ENCODE measurements around the gene VAPA. TPM values are rescaled to one million over a fixed set of nuclear protein-coding genes. Genes with fewer than 3 reads are reported as not detected.
A peak's percentile ranks its signal among the peaks of the same experiment; 100 is the strongest.

Gene VAPA
- total and polyA plus RNA-seq, 9 of the 15 experiments (the other 6 are each of a cell fraction or from before 2014, with no cell fraction given) = 219 to 902 (median 526) TPM

GRCh38 chr18:9885170-9886004 lies 28.4 kb upstream of the VAPA start, which contains the start of gene TXNDC2:
TXNDC2 (plus strand) TSS chr18:9885973; CDS start chr18:9886681, 708 bp downstream.
- no peaks in the 10 kb centered on the region for H3K27me3 ChIP-seq (ENCODE audit: control insufficient read depth in 2 of 2, insufficient read depth in 2 of 2, low read length in 2 of 2)
- no peaks in the 10 kb centered on the region for H3K36me3 ChIP-seq (ENCODE audit: control insufficient read depth, insufficient read depth, low read length)
- POLR2A ChIA-PET = interaction anchor here (0.7 to 3.2 kb wide), 14 partner anchors 9 to 217 kb away, joined by 3 to 32 read pairs (median 4); partner anchors contain the start of gene VAPA
- DNase-seq (ENCODE audit: extremely low read depth in 1 of 4, low spot score in 3 of 4) = peak; percentile 74 to 97 (median 81)
- intact Hi-C loops (cut with micrococcal nuclease) = no loop called here
- no peaks in the 10 kb centered on the region for H4K20me1 ChIP-seq (replicated peaks; ENCODE audit: control insufficient read depth, insufficient read depth, low read length)
- H3K9me3 ChIP-seq (replicated peaks; ENCODE audit: control insufficient read depth, insufficient read depth, low read depth, low read length) = no peaks in the 10 kb centered on the region
- FAIRE-seq = peak; percentile 90
- no TSS peak for BruUV-seq (replicated peaks)
- H3K4me3 ChIP-seq = no peak within 1 kb of the TSS; the same call in 1 of the 2 replicates
- CTCF ChIA-PET (ENCODE audit: low intra/inter-chr PET ratio) = no interaction called here
- 4% methylated on average over 8 of the region's 8 CpGs for WGBS (ENCODE audit: insufficient coverage, low coverage, missing lambda C conversion rate)
- H3K9me1 ChIP-seq (ENCODE audit: control insufficient read depth, insufficient read depth, low read length) = no peaks in the 10 kb centered on the region
- peak within 1 kb of the TSS; percentile 78 for H3K4me2 ChIP-seq (ENCODE audit: insufficient read depth, low read length)
- H3K9ac ChIP-seq (ENCODE audit: insufficient read depth in 1 of 2, low read depth in 2 of 2, low read length in 2 of 2) = peak within 1 kb of the TSS; percentile 68 to 75; a peak in 3 of 4 replicates
- peaks cover 34 to 61% of the 10 kb centered on the region in 2 experiments for H3K4me1 ChIP-seq (replicated peaks in 1 of 2; ENCODE audit: control insufficient read depth in 2 of 2, insufficient read depth in 2 of 2, low read length in 2 of 2)
- peaks cover 3% of the 10 kb centered on the region; the same call in 1 of the 3 replicates for H3K79me2 ChIP-seq (ENCODE audit: control insufficient read depth, insufficient read depth, low read length)
- peak; percentile 82 for ATAC-seq
- in situ Hi-C loops (cut with MboI) = no loop called here
- peak within 1 kb of the TSS; percentile 73 for H2AFZ ChIP-seq (ENCODE audit: low read depth, low read length)
- H3K27ac ChIP-seq (ENCODE audit: extremely low read depth, low read depth, low read length) = peak within 1 kb of the TSS; percentile 82
- TF ChIP-seq RBM17 (IDR thresholded peaks at IDR 0.05; ENCODE audit: borderline replicate concordance, low read depth, low read length) (no peak), ZNF224 (CRISPR knock-in tag; IDR thresholded peaks at IDR 0.05) (no peak), MAZ (CRISPR knock-in tag; conservative IDR thresholded peaks at IDR 0.05 in 1 of 2, IDR thresholded peaks at IDR 0.05 in 1 of 2) (peak in 1 of 2 experiments; percentile 80; a peak in 3 of 4 replicates), ZEB2 (IDR thresholded peaks at IDR 0.05) (no peak), SMARCA4 (IDR thresholded peaks at IDR 0.05) (peak; percentile 76), NRF1 (conservative IDR thresholded peaks at IDR 0.05 in 1 of 2, IDR thresholded peaks at IDR 0.05 in 1 of 2) (peak in 1 of 2 experiments; percentile 30; a peak in 3 of 4 replicates), MAFF (IDR thresholded peaks at IDR 0.05; ENCODE audit: low read length) (peak; percentile 16; the same call in 1 of the 2 replicates), HMGXB4 (CRISPR knock-in tag; IDR thresholded peaks at IDR 0.05) (no peak), TAF1 (IDR thresholded peaks at IDR 0.05; ENCODE audit: control insufficient read depth, extremely low read depth, insufficient read depth, low read length, severe bottlenecking) (peak; percentile 46), MEF2A (IDR thresholded peaks at IDR 0.05; ENCODE audit: control insufficient read depth, low read depth, low read length) (no peak), NFXL1 (CRISPR knock-in tag; IDR thresholded peaks at IDR 0.05) (no peak), ZNF444 (CRISPR knock-in tag; IDR thresholded peaks at IDR 0.05) (no peak), ZBTB7A (IDR thresholded peaks at IDR 0.05; ENCODE audit: borderline replicate concordance, control insufficient read depth, low read depth, low read length) (peak; percentile 39; the same call in 1 of the 2 replicates), ETS1 (conservative IDR thresholded peaks at IDR 0.05; ENCODE audit: control insufficient read depth, low read depth, low read length) (no peak), ZNF311 (CRISPR knock-in tag; IDR thresholded peaks at IDR 0.05) (peak; percentile 42; the same call in 1 of the 2 replicates), BCOR (IDR thresholded peaks at IDR 0.05) (peak; percentile 32; the same call in 1 of the 2 replicates)
